Heart left ventricle (tissue), 16 donors: Measurements from ENCODE around the gene RASL11B. TPM values are rescaled to one million over a fixed set of nuclear protein-coding genes. Genes with fewer than 3 reads are reported as not detected.
A peak's percentile ranks its signal among the peaks of the same experiment; 100 is the strongest.
"Not testable (repeated sequence)": the region's sequence is repeated elsewhere in the genome, so short reads cannot be mapped to it uniquely, and the experiment has no call there.

Experiments
- ATAC-seq, 4 donors: fragments of 200-7000 bp; cut with Tn5 transposase; one replicate each; pipeline ENCODE4 v1.9.1; 2020 to 2022; ENCODE audit warnings: moderate library complexity in 4 of 4, mild to moderate bottlenecking in 3 of 4, moderate number of reproducible peaks in 1 of 4
- DNase-seq, 5 donors: peaks; one replicate each; pipeline ENCODE4 v3.0.0-alpha.2; 2020
- H3K27ac ChIP-seq, 12 donors: fragments of 200-600 bp; sonication (generic) in 4 of 12; one replicate each; pipeline versions ENCODE4 v1.5.0 to v1.8.0; 2016 to 2022; ENCODE audit warnings: mild to moderate bottlenecking in 2 of 12
- H3K27me3 ChIP-seq, 9 donors: fragments of 200-600 bp; sonication (generic) in 2 of 9; one replicate each; pipeline versions ENCODE4 v1.5.1 to v1.8.0; 2016 to 2022; ENCODE audit warnings: mild to moderate bottlenecking in 3 of 9
- H3K36me3 ChIP-seq, 9 donors: fragments of 200-600 bp; sonication (generic) in 2 of 9; one replicate each; pipeline versions ENCODE4 v1.5.0 to v1.8.0; 2018 to 2022; ENCODE audit warnings: mild to moderate bottlenecking in 2 of 9
- H3K4me1 ChIP-seq, 12 donors: fragments of 200-600 bp; sonication (generic) in 4 of 12; one replicate each; pipeline versions ENCODE4 v1.5.0 to v1.8.0; 2016 to 2022; ENCODE audit warnings: mild to moderate bottlenecking in 3 of 12
- H3K4me3 ChIP-seq, 12 donors: fragments of 200-600 bp; sonication (generic) in 4 of 12; one replicate each; pipeline versions ENCODE4 v1.5.0 to v1.8.0; 2017 to 2022; ENCODE audit warnings: mild to moderate bottlenecking in 9 of 12, moderate library complexity in 4 of 12
- H3K9me3 ChIP-seq, 12 donors: fragments of 200-600 bp; sonication (generic) in 4 of 12; one replicate each; pipeline versions ENCODE4 v1.5.0 to v1.8.0; 2016 to 2022; ENCODE audit warnings: mild to moderate bottlenecking in 1 of 12
- CTCF ChIP-seq, 12 donors: fragments of 200-600 bp; sonication (generic) in 4 of 12; IDR thresholded peaks; one replicate each; pipeline versions ENCODE4 v1.5.0 to v1.8.0; 2018 to 2022; ENCODE audit warnings: antibody characterized with exemption in 12 of 12, mild to moderate bottlenecking in 5 of 12
- POLR2A ChIP-seq, 2 donors: fragments of 450-650 bp; IDR thresholded peaks; one replicate each; pipeline ENCODE4 v1.6.1; 2017; ENCODE audit warnings: antibody characterized with exemption in 2 of 2, mild to moderate bottlenecking in 2 of 2, moderate library complexity in 2 of 2
- WGBS, 4 donors: extraction: QIAGEN DNeasy Blood & Tissue Kit in 2 of 4; methylation state at CpG; one replicate each; pipeline versions ENCODE4 v1.1.5 to v1.1.7; 2013 to 2018; 5-methylcytosine and 5-hydroxymethylcytosine counted together
- intact Hi-C, 10 donors: fragments of 100-400 bp; cut with DNase I; formaldehyde crosslinking; loops; one replicate each; pipeline versions ENCODE4 v1.11.1 to v1.14.2; 2022
- polyA plus RNA-seq, 2 donors: library from polyadenylated mRNA; stranded (reverse); fragments of 200-250 nt; gene quantifications; one replicate each; pipeline ENCODE4 v1.2.3, GENCODE V29; 2013
- total RNA-seq, 9 donors: library from RNA; depleted of rRNA in 2 of 9; stranded (reverse); fragments of >200 nt in 2 of 9; fragmentation: NEBNext Ultra II Directional in 3 of 9; extraction: Animal tissue kit (Norgen Biotek cat#: 25700) in 3 of 9; gene quantifications; one replicate each; pipeline versions ENCODE4 v1.1.0 to v1.2.4, GENCODE V29; 2016 to 2023
- donor health status: ischemic (EF 13 %, LVEDD 7.1; RV severe dilation, severe dysfunction).
- donor health status: healthy with polysubstance abuse.
- donor health status: DM: no; HTN: yes; CAD: no.
- donor health status: DM: no; HTN: no; CAD: no.
- donor health status: ischemic (EF 25% LVEDD 6.9; RV normal size, moderate dysfunction).
- donor health status: ischemic (EF 25% LVEDD 5.7; RV mildly dilated, moderate dysfunction).
- donor health status: healthy.
- donor health status: DM: yes; HTN: yes; CAD: no.
- donor health status: ischemic (EF 35%, LVEDD 5.7; RV mildly dilated, moderate dysfunction).
- donor health status: nonischemic (EF 11% LVEDD 7.7; RV severe dilation, severe dysfunction).
- donor health status: DM: yes; HTN: yes; CAD: no.
- donor health status: PGD.
- donor health status: ischemic (EF 29% LVEDD 5.4; RV normal size, mild dysfunction).
- donor health status: nonischemic (EF 23%, LVEDD 6.1; RV moderate dilation, normal function).

The RASL11B gene
- total and polyA plus RNA-seq, 11 donors = 2.7 to 16.1 (median 5.5) TPM

- Histone ChIP-seq H3K27me3 (no peaks in the 10 kb centered on the region), H3K4me3 (no peak overlapping the region), H3K4me1 (peaks cover 0 to 22% (median 11%) of the 10 kb centered on the region in 12 donors), H3K27ac (peak overlapping the region in 8 of 12 donors; percentile 51 to 90 (median 74)), H3K36me3 (no peaks in the 10 kb centered on the region), H3K9me3 (no peaks in the 10 kb centered on the region)
- intact Hi-C loops = no loop called here
- no peak for TF ChIP-seq POLR2A (IDR thresholded peaks at IDR 0.05)
- DNase-seq (no peak), ATAC-seq (peak in 3 of 4 donors; percentile 9 to 39 (median 15))
- 39 to 57% (median 47%) methylated on average over 3 of the region's 3 CpGs for WGBS, 4 donors
Measured at GRCh38 chr4:52825460-52826090, 36.5 kb upstream of the RASL11B start.

DNA sequence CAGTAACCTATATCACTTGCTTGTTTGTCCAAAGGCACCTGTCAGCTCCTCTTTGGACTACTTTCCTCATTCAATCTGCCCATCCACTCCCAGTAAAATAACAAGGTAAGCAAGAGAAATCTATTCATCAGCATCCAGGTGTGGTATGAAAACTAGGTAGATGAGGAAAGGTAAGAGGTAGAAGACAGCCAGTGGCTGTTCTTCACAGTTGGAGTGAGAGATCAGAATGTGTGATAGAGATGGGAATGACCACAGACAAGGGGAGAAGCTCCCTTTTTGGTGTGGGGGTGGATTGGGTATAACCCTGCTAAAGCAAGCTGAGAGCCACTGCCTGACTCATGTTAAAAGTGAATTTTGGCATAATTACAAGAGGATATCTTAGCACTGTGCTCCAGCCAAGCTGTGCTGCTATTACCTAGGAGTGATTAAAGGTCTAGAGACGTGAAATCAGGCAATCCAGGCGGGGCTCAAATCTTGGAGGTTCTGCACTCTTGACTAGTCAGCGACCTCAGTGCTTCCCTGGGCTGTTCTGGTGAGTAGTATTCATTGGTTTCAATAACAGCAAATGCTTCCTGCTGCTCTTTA lies 28.1 kb upstream of the RASL11B start:
- TF ChIP-seq CTCF (IDR thresholded peaks at IDR 0.05) (no peak), POLR2A (IDR thresholded peaks at IDR 0.05) (no peak)
- H3K27ac ChIP-seq = no peak overlapping the region
- H3K36me3 ChIP-seq = no peaks in the 10 kb centered on the region
- H3K9me3 ChIP-seq = no peaks in the 10 kb centered on the region
- WGBS, 4 donors = 52 to 69% (median 57%) methylated on average over 3 of the region's 3 CpGs
- H3K4me1 ChIP-seq = peaks cover 0 to 22% (median 13%) of the 10 kb centered on the region in 12 donors
- intact Hi-C loops = no loop called here
- H3K4me3 ChIP-seq = no peak overlapping the region
- ATAC-seq (peak in 3 of 4 donors; percentile 21 to 48 (median 35)), DNase-seq (no peak)
- H3K27me3 ChIP-seq = no peaks in the 10 kb centered on the region

DNA sequence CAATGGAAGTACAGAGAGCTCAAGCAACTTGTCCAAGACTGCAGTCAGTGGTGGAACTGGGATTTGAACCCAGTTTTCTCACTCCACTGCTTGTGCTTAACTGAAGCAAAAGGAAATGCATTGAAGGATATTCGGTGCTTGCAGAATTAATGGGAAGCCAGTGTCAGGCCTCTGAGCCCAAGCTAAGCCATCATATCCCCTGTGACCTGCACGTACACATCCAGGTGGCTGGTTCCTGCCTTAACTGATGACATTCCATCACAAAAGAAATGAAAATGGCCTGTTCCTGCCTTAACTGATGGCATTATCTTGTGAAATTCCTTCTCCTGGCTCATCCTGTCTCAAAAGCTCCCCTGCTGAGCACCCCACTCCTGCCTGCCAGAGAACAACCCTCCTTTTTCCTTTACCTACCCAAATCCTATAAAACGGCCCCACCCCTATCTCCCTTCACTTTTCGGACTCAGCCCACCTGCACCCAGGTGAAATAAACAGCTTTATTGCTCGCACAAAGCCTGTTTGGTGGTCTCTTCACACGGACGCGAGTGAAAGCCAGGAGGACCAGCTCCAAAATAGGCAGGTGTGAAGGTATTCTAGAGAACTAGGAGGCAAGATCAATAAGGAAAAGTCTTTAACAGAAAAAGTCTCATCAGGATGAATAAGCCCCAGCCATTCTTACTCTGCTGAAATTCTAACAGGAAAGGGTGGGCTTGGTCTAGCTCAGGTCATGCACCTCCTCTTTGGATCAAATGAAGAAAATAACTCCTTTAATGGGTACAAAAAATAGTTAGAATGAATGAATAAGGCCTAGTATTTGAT lies 27.3 kb upstream of the RASL11B start:
- 90 to 95% (median 93%) methylated on average over 8 of the region's 8 CpGs for WGBS, 4 donors
- H3K27me3 ChIP-seq, H3K4me3 ChIP-seq, H3K36me3 ChIP-seq, H3K27ac ChIP-seq, DNase-seq, intact Hi-C loops, ATAC-seq, H3K9me3 ChIP-seq: not testable (repeated sequence)
- peaks cover 0 to 30% (median 18%) of the 10 kb centered on the region in 12 donors for H3K4me1 ChIP-seq

DNA sequence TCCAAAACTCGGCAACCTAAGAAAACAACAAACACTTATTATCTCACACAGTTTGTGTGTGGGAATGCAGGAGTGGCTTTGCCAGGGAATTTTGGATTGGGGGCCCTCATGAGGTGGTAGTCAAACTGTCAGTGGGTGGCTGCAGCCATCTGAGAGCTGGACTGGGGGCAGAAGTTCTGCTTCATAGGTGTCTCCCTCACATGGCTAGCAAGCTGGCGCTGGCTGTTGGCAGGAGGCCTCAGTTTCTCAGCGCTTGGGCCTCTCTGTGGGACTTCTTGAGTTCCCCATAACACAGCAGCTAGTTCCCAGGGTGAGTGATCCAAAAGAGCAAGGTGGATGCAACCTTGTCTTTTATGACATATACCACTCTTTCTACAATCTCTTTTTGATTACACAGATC lies 26.0 kb upstream of the RASL11B start:
- intact Hi-C loops = no loop called here
- WGBS, 4 donors = 86 to 88% (median 88%) methylated on average over 3 of the region's 3 CpGs

More for the DNA sequence above, 26.0 kb upstream of the RASL11B start:
- TF ChIP-seq POLR2A (IDR thresholded peaks at IDR 0.05) = no peak
- TF ChIP-seq CTCF (IDR thresholded peaks at IDR 0.05) = no peak
- DNase-seq (no peak), ATAC-seq (no peak)
- Histone ChIP-seq H3K9me3 (no peaks in the 10 kb centered on the region), H3K27me3 (no peaks in the 10 kb centered on the region), H3K27ac (no peak overlapping the region), H3K4me1 (peaks cover 0 to 43% (median 27%) of the 10 kb centered on the region in 12 donors), H3K4me3 (no peak overlapping the region), H3K36me3 (no peaks in the 10 kb centered on the region)
